HepG2 (cell line): ENCODE measurements around the gene AK9. TPM values are rescaled to one million over a fixed set of nuclear protein-coding genes. Genes with fewer than 3 reads are reported as not detected.

Experiments used
- ATAC-seq: fragments of 200-7000 bp; cut with Tn5 transposase; 3 replicates; pipeline ENCODE4 v1.9.1; 2020; ENCODE audit warnings: mild to moderate bottlenecking, moderate library complexity
- BruUV-seq: library from RNA; stranded (reverse); fragments of 400-500 nt; replicated peaks from 2 replicates; lab custom pipeline; 2021; lab: Mats Ljungman, UMichigan
- CTCF ChIA-PET: fragments of 300-600 bp; formaldehyde crosslinking; extraction: SDS; loops from one replicate; lab custom pipeline; 2021; ENCODE audit warnings: low total read pairs, inconsistent platforms, low intra/inter-chr PET ratio; lab: Yijun Ruan, JAX
- POLR2A ChIA-PET: fragments of 350-600 bp; sonication (Branson Sonifier 250); formaldehyde crosslinking; loops from one replicate; lab custom pipeline; 2020; ENCODE audit warnings: antibody characterized with exemption, inconsistent platforms; lab: Yijun Ruan, JAX
- DNase-seq: peaks from one replicate; pipeline ENCODE4 v3.0.0-alpha.2; 2015; ENCODE audit warnings: low spot score
- FAIRE-seq: peaks from 3 replicates; lab custom pipeline; 2011; peaks lifted over from hg19 to GRCh38; lab: Jason Lieb, UNC
- H2AFZ ChIP-seq: one replicate; pipeline ENCODE4 v1.6.1; 2011; ENCODE audit warnings: low read length, inconsistent platforms
- H3K27ac ChIP-seq: fragments of 300-600 bp; 3 replicates; pipeline ENCODE4 v1.8.0; 2011; ENCODE audit warnings: mixed run types, mild to moderate bottlenecking, mixed read lengths, low read length, inconsistent platforms; ENCODE audit not compliant: insufficient read depth; ENCODE audit errors: extremely low read length
- H3K27me3 ChIP-seq, 2 experiments: fragments of 200-600 bp in 1 of 2; 2 replicates in 1 of 2; 3 replicates in 1 of 2; pipeline versions ENCODE4 v1.6.0 to v1.8.0; 2011; ENCODE audit warnings: low read length in 2 of 2, mild to moderate bottlenecking in 2 of 2, moderate library complexity in 2 of 2, inconsistent platforms in 1 of 2; ENCODE audit not compliant: insufficient read depth in 2 of 2, control insufficient read depth in 1 of 2
- H3K36me3 ChIP-seq, 2 experiments: fragments of 200-600 bp in 1 of 2; replicated peaks in 1 of 2; 2 replicates in 1 of 2; 3 replicates in 1 of 2; pipeline versions ENCODE4 v1.5.1 to v1.8.0; 2011; ENCODE audit warnings: low read length in 2 of 2, inconsistent platforms in 1 of 2; ENCODE audit not compliant: insufficient read depth in 2 of 2, control insufficient read depth in 1 of 2
- H3K4me1 ChIP-seq: 2 replicates; pipeline ENCODE4 v1.5.1; 2012; ENCODE audit warnings: low read length, inconsistent platforms; ENCODE audit not compliant: insufficient read depth
- H3K4me2 ChIP-seq: 2 replicates; pipeline ENCODE4 v1.6.0; 2011; ENCODE audit warnings: low read depth, low read length, inconsistent platforms
- H3K4me3 ChIP-seq, 3 experiments: fragments of 200-600 bp in 1 of 3; sonication (generic), shearing (Covaris generic) in 1 of 3; replicated peaks in 1 of 3; 2 replicates each; pipeline ENCODE4 v1.5.1; 2011 to 2016; ENCODE audit warnings: low read length in 3 of 3, inconsistent platforms in 2 of 3, low read depth in 2 of 3, mild to moderate bottlenecking in 2 of 3, control low read depth in 1 of 3, mixed read lengths in 1 of 3; ENCODE audit not compliant: insufficient read depth in 1 of 3
- H3K79me2 ChIP-seq: one replicate; pipeline ENCODE4 v1.6.1; 2011; ENCODE audit warnings: low read length, inconsistent platforms; ENCODE audit not compliant: insufficient read depth
- H3K9ac ChIP-seq: 2 replicates; pipeline ENCODE4 v1.6.0; 2011; ENCODE audit warnings: mild to moderate bottlenecking, low read depth, low read length, inconsistent platforms; ENCODE audit not compliant: insufficient read depth
- H3K9me3 ChIP-seq: 2 replicates; pipeline ENCODE4 v1.5.1; 2012; ENCODE audit warnings: mild to moderate bottlenecking, low read length
- H4K20me1 ChIP-seq: 2 replicates; pipeline ENCODE4 v1.6.0; 2011; ENCODE audit warnings: inconsistent platforms, mild to moderate bottlenecking, low read length, moderate library complexity; ENCODE audit not compliant: insufficient read depth
- AGO1 ChIP-seq: fragments of 200-400 bp; formaldehyde crosslinking; IDR thresholded peaks from 2 replicates; pipeline ENCODE4 v1.6.1; 2017; ENCODE audit warnings: mild to moderate bottlenecking, low read depth, low read length, moderate library complexity; ENCODE audit not compliant: poor library complexity, severe bottlenecking
- ARNT ChIP-seq: fragments of 450-650 bp; IDR thresholded peaks from 2 replicates; pipeline ENCODE4 v1.6.1; 2017
- KMT2B ChIP-seq: IDR thresholded peaks from 2 replicates; pipeline ENCODE4 v1.6.1; 2016; ENCODE audit warnings: missing genetic modification reagents, missing compliant biosample characterization
- ZNF333 ChIP-seq: sonication (generic); formaldehyde crosslinking; IDR thresholded peaks from 2 replicates; pipeline ENCODE4 v1.4.0; 2020; ENCODE audit warnings: mild to moderate bottlenecking, missing genetic modification reagents, borderline replicate concordance
- ZNF652 ChIP-seq: IDR thresholded peaks from 2 replicates; pipeline ENCODE4 v1.6.1; 2016; ENCODE audit warnings: low read depth, borderline replicate concordance
- ZNF737 ChIP-seq: sonication (generic); formaldehyde crosslinking; IDR thresholded peaks from 2 replicates; pipeline ENCODE4 v1.5.0; 2020; ENCODE audit warnings: missing genetic modification reagents, mild to moderate bottlenecking, borderline replicate concordance
- WGBS: methylation state at CpG from one replicate; pipeline ENCODE4 v1.1.6; 2017; ENCODE audit warnings: low lambda C conversion rate; 5-methylcytosine and 5-hydroxymethylcytosine counted together
- in situ Hi-C: cut with HindIII; loops from 2 replicates; pipeline ENCODE4 v1.10.0; 2017; ENCODE audit warnings: low pct_unique_long_range_greater_than_20kb; ENCODE audit not compliant: extremely low pct_ligation_motif_present
- intact Hi-C: fragments of 100-400 bp; cut with micrococcal nuclease; formaldehyde crosslinking; loops from one replicate; pipeline ENCODE4 v1.10.0; 2022; ENCODE audit not compliant: unreplicated experiment
- polyA plus RNA-seq, 8 experiments: library from polyadenylated mRNA; depleted of rRNA in 3 of 8; stranded (reverse) in 7 of 8; unstranded in 1 of 8; fragments of >200 nt; fragmentation: Illumina TruSeq in 4 of 8; extraction: Trizol in 4 of 8; gene quantifications; 2 replicates each; pipeline versions ENCODE4 v1.2.1 to v1.2.3, GENCODE V29; 2011 to 2016; ENCODE audit warnings: low read depth in 4 of 8, missing spikeins in 1 of 8, mixed read lengths in 1 of 8; ENCODE audit not compliant: insufficient read depth in 1 of 8
- total RNA-seq, 5 experiments: library from RNA; depleted of rRNA; stranded (reverse); fragments of >200 nt; fragmentation: Illumina TruSeq; extraction: Trizol; gene quantifications; 2 replicates each; pipeline ENCODE4 v1.2.3, GENCODE V29; 2016; ENCODE audit warnings: low read depth in 1 of 5
- TF ChIP-seq, protein P1 (sequence below): sonication (generic); formaldehyde crosslinking; IDR thresholded peaks from 2 replicates; pipeline ENCODE4 v1.8.0; 2022; ENCODE audit warnings: mild to moderate bottlenecking, missing genetic modification reagents; ENCODE audit not compliant: insufficient replicate concordance
- TF ChIP-seq, protein P2 (sequence below): sonication (generic); formaldehyde crosslinking; conservative IDR thresholded peaks from 2 replicates; pipeline ENCODE4 v1.8.0; 2022; ENCODE audit warnings: mild to moderate bottlenecking, moderate library complexity, missing genetic modification reagents
- TF ChIP-seq, protein P3 (sequence below): sonication (generic); formaldehyde crosslinking; IDR thresholded peaks from 2 replicates; pipeline ENCODE4 v1.5.1; 2020; ENCODE audit warnings: missing genetic modification reagents, mild to moderate bottlenecking, borderline replicate concordance

The AK9 gene
- total and polyA plus RNA-seq, 2 of the 13 experiments (the other 11 are each of a cell fraction or from before 2014, with no cell fraction given): 3.2 to 4.8 TPM

GRCh38 chr6:109449064-109449794 is 241.8 kb downstream of the AK9 start:
- CTCF ChIA-PET: no interaction called here

More at GRCh38 chr6:109449064-109449794, 241.8 kb downstream of the AK9 start:
- no peak overlapping the region for H3K27ac ChIP-seq
- FAIRE-seq (no peak), DNase-seq (no peak), ATAC-seq (no peak)
- in situ Hi-C loops (no loop called here), intact Hi-C loops (no loop called here)
- no peak overlapping the region for H3K4me3 ChIP-seq
- H2AFZ ChIP-seq: no peak overlapping the region
- H3K9ac ChIP-seq: no peak overlapping the region
- no TSS peak for BruUV-seq
- POLR2A ChIA-PET: interaction anchor here (1.3 kb wide), 1 partner anchor 65 kb away, joined by 4 read pairs; no protein-coding TSS in a partner anchor
- peaks cover 2% of the 10 kb centered on the region; the same call in 1 of the 2 replicates for H3K4me1 ChIP-seq
- 95% methylated on average over 8 of the region's 19 CpGs for WGBS
- no peaks in the 10 kb centered on the region for H4K20me1 ChIP-seq
- no peak overlapping the region for H3K4me2 ChIP-seq
- H3K9me3 ChIP-seq: no peaks in the 10 kb centered on the region
- H3K27me3 ChIP-seq: no peaks in the 10 kb centered on the region
- TF ChIP-seq, protein P1, sequence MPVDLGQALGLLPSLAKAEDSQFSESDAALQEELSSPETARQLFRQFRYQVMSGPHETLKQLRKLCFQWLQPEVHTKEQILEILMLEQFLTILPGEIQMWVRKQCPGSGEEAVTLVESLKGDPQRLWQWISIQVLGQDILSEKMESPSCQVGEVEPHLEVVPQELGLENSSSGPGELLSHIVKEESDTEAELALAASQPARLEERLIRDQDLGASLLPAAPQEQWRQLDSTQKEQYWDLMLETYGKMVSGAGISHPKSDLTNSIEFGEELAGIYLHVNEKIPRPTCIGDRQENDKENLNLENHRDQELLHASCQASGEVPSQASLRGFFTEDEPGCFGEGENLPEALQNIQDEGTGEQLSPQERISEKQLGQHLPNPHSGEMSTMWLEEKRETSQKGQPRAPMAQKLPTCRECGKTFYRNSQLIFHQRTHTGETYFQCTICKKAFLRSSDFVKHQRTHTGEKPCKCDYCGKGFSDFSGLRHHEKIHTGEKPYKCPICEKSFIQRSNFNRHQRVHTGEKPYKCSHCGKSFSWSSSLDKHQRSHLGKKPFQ: no peak
- TF ChIP-seq ARNT (no peak), ZNF333 (no peak), ZNF737 (CRISPR knock-in tag) (no peak), AGO1 (peak; percentile 55), KMT2B (no peak), ZNF652 (CRISPR knock-in tag) (no peak)
- TF ChIP-seq, protein P2, sequence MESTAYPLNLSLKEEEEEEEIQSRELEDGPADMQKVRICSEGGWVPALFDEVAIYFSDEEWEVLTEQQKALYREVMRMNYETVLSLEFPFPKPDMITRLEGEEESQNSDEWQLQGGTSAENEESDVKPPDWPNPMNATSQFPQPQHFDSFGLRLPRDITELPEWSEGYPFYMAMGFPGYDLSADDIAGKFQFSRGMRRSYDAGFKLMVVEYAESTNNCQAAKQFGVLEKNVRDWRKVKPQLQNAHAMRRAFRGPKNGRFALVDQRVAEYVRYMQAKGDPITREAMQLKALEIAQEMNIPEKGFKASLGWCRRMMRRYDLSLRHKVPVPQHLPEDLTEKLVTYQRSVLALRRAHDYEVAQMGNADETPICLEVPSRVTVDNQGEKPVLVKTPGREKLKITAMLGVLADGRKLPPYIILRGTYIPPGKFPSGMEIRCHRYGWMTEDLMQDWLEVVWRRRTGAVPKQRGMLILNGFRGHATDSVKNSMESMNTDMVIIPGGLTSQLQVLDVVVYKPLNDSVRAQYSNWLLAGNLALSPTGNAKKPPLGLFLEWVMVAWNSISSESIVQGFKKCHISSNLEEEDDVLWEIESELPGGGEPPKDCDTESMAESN (CRISPR knock-in tag): no peak
- TF ChIP-seq, protein P3, sequence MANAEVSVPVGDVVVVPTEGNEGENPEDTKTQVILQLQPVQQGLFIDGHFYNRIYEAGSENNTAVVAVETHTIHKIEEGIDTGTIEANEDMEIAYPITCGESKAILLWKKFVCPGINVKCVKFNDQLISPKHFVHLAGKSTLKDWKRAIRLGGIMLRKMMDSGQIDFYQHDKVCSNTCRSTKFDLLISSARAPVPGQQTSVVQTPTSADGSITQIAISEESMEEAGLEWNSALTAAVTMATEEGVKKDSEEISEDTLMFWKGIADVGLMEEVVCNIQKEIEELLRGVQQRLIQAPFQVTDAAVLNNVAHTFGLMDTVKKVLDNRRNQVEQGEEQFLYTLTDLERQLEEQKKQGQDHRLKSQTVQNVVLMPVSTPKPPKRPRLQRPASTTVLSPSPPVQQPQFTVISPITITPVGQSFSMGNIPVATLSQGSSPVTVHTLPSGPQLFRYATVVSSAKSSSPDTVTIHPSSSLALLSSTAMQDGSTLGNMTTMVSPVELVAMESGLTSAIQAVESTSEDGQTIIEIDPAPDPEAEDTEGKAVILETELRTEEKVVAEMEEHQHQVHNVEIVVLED (CRISPR knock-in tag): no peak
- H3K36me3 ChIP-seq: no peaks in the 10 kb centered on the region; a peak in 2 of 5 replicates
- H3K79me2 ChIP-seq: no peaks in the 10 kb centered on the region
